Mammary epithelial cell (primary cell): ENCODE measurements around the gene BCDIN3D.

Experiments
- CTCF ChIP-seq, 2 donors: IDR thresholded peaks in 1 of 2; conservative IDR thresholded peaks in 1 of 2; 2 replicates each; pipeline ENCODE4 v1.5.1; 2011 to 2012; ENCODE audit warnings: inconsistent platforms in 2 of 2, low read length in 2 of 2, mild to moderate bottlenecking in 2 of 2, control low read depth in 1 of 2, low read depth in 1 of 2; ENCODE audit not compliant: insufficient read depth in 1 of 2; ENCODE audit errors: extremely low read depth in 1 of 2
- EZH2 ChIP-seq: IDR thresholded peaks from 2 replicates; pipeline ENCODE4 v1.6.1; 2012; ENCODE audit warnings: low read length, inconsistent platforms, borderline replicate concordance

DNA sequence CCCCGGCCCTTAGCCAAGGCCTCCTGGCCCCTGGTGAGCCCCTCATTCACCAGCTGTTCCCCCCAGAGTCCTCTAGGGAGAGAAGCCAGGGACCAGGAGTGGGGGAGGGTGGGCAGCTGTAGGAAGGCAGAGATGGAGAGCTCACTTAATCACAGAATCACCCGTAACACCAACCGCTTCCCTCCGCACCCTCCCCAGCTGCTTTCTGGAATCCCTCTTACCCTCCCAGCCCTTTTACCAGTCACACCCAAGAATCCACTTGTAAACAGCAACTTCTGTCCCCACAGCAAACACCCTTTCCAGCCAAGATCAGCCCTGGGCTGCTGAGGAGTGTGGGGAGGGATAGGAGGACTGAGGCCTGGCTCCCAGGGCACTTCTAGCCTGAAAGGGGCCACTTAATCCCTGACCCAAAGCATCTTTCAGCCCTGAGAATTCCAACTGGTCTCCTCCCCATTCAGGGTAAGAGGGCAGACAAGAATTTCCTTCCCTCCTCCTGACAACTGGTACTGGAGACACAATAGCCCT lies 33.5 kb downstream of the BCDIN3D start:
- TF ChIP-seq CTCF (conservative IDR thresholded peaks at IDR 0.05 in 1 of 2, IDR thresholded peaks at IDR 0.05 in 1 of 2; ENCODE audit: extremely low read depth in 1 of 2, insufficient read depth in 1 of 2, low read depth in 1 of 2, low read length in 2 of 2) (no peak), EZH2 (no peak)
